HUES64 (cell line): Measurements from ENCODE around the gene OR52K1.
"Not testable (repeated sequence)": the region's sequence is repeated elsewhere in the genome, so short reads cannot be mapped to it uniquely, and the experiment has no call there.

Experiments used
- H3K27ac ChIP-seq: 2 replicates; pipeline ENCODE4 v1.7.0; 2013; ENCODE audit warnings: low read depth, low read length, inconsistent platforms
- H3K27me3 ChIP-seq: 2 replicates; pipeline ENCODE4 v1.6.1; 2013; ENCODE audit warnings: mild to moderate bottlenecking, low read length; ENCODE audit not compliant: insufficient read depth
- H3K36me3 ChIP-seq: 2 replicates; pipeline ENCODE4 v1.6.1; 2013; ENCODE audit warnings: mild to moderate bottlenecking, low read length; ENCODE audit not compliant: insufficient read depth
- H3K4me1 ChIP-seq: 2 replicates; pipeline ENCODE4 v1.6.1; 2013; ENCODE audit warnings: mild to moderate bottlenecking, low read length, moderate library complexity; ENCODE audit not compliant: insufficient read depth
- H3K4me3 ChIP-seq: 2 replicates; pipeline ENCODE4 v1.5.1; 2013; ENCODE audit warnings: mild to moderate bottlenecking, low read length, moderate library complexity
- H3K9ac ChIP-seq: 2 replicates; pipeline ENCODE4 v1.6.1; 2013; ENCODE audit warnings: mild to moderate bottlenecking, low read depth, low read length
- H3K9me3 ChIP-seq: 2 replicates; pipeline ENCODE4 v1.6.1; 2013; ENCODE audit warnings: low read depth, low read length; ENCODE audit not compliant: insufficient read depth
- WGBS: fragments of 150-250, 120-280 bp; methylation state at CpG from one replicate; pipeline ENCODE4 v1.1.7; 2013; ENCODE audit warnings: missing lambda C conversion rate; 5-methylcytosine and 5-hydroxymethylcytosine counted together

The OR52K1 gene

GRCh38 chr11:4527926-4528325 is 45.5 kb downstream of the OR52K1 start:
- H3K27me3 ChIP-seq, result no peaks in the 10 kb centered on the region
- H3K36me3 ChIP-seq, result no peaks in the 10 kb centered on the region
- H3K9me3 ChIP-seq, result no peaks in the 10 kb centered on the region; the same call in 1 of the 2 replicates
- H3K9ac ChIP-seq, result no peak overlapping the region
- no peaks in the 10 kb centered on the region for H3K4me1 ChIP-seq
- 76% methylated on average over 2 of the region's 2 CpGs for WGBS
- H3K4me3 ChIP-seq, result no peak overlapping the region
- no peak overlapping the region for H3K27ac ChIP-seq

- H3K4me1 ChIP-seq, H3K4me3 ChIP-seq, H3K36me3 ChIP-seq, H3K9me3 ChIP-seq, H3K27ac ChIP-seq, H3K9ac ChIP-seq, H3K27me3 ChIP-seq: not testable (repeated sequence)
- WGBS, result 64% methylated on average over 11 of the region's 11 CpGs
These were observed 49.2 kb downstream of the OR52K1 start for GRCh38 chr11:4531686-4532085.

GRCh38 chr11:4539603-4540219 is 57.3 kb downstream of the OR52K1 start:
- no peaks in the 10 kb centered on the region for H3K9me3 ChIP-seq
- H3K9ac ChIP-seq, result no peak overlapping the region
- WGBS, result 48% methylated on average over 3 of the region's 3 CpGs

GRCh38 chr11:4541071-4541470 is 58.6 kb downstream of the OR52K1 start:
- 85% methylated on average over 1 of the region's 1 CpG for WGBS
- no peaks in the 10 kb centered on the region for H3K4me1 ChIP-seq
- no peaks in the 10 kb centered on the region for H3K9me3 ChIP-seq
- no peaks in the 10 kb centered on the region for H3K36me3 ChIP-seq
- no peaks in the 10 kb centered on the region for H3K27me3 ChIP-seq
- H3K4me3 ChIP-seq, result no peak overlapping the region
- no peak overlapping the region for H3K27ac ChIP-seq
- H3K9ac ChIP-seq, result no peak overlapping the region

More at GRCh38 chr11:4539603-4540219, 57.3 kb downstream of the OR52K1 start:
- no peak overlapping the region for H3K4me3 ChIP-seq
- no peaks in the 10 kb centered on the region for H3K27me3 ChIP-seq
- no peaks in the 10 kb centered on the region for H3K4me1 ChIP-seq
- no peak overlapping the region for H3K27ac ChIP-seq
- H3K36me3 ChIP-seq, result no peaks in the 10 kb centered on the region
